Vagina (tissue), 2 donors: ENCODE measurements around the gene FGF2. TPM values are rescaled to one million over a fixed set of nuclear protein-coding genes. Genes with fewer than 3 reads are reported as not detected.
A peak's percentile ranks its signal among the peaks of the same experiment; 100 is the strongest.

Experiments used
- DNase-seq, 2 donors: peaks; one replicate each; pipeline ENCODE4 v3.0.0-alpha.2; 2017; ENCODE audit errors: extremely low spot score in 2 of 2
- H3K27ac ChIP-seq: fragments of 200-600 bp; sonication (generic); one replicate; pipeline ENCODE4 v1.5.1; 2019
- H3K27me3 ChIP-seq: fragments of 200-600 bp; sonication (generic); one replicate; pipeline ENCODE4 v1.5.1; 2019
- H3K36me3 ChIP-seq, 2 donors: fragments of 200-600 bp; sonication (generic); one replicate each; pipeline ENCODE4 v1.5.1; 2017 to 2019
- H3K4me1 ChIP-seq: fragments of 200-600 bp; sonication (generic); one replicate; pipeline ENCODE4 v1.5.1; 2019
- H3K4me3 ChIP-seq, 2 donors: fragments of 200-600 bp; sonication (generic); 1 replicate in 1 of 2; 2 replicates in 1 of 2; pipeline ENCODE4 v1.5.1; 2016 to 2019
- H3K9me3 ChIP-seq: fragments of 200-600 bp; sonication (generic); one replicate; pipeline ENCODE4 v1.5.1; 2019
- POLR2A ChIP-seq, 2 donors: fragments of 450-650 bp; IDR thresholded peaks; one replicate each; pipeline ENCODE4 v1.6.1; 2017; ENCODE audit warnings: antibody characterized with exemption in 2 of 2, mild to moderate bottlenecking in 2 of 2, moderate library complexity in 2 of 2
- POLR2AphosphoS5 ChIP-seq, 2 donors: sonication (generic); formaldehyde crosslinking; IDR thresholded peaks; one replicate each; pipeline ENCODE4 v1.9.0; 2017; ENCODE audit warnings: antibody characterized with exemption in 2 of 2, mild to moderate bottlenecking in 2 of 2, low read depth in 1 of 2; ENCODE audit not compliant: insufficient read depth in 1 of 2
- intact Hi-C: fragments of 100-400 bp; cut with DNase I; formaldehyde crosslinking; loops from one replicate; pipeline ENCODE4 v1.15.1; 2023
- total RNA-seq: library from RNA; depleted of rRNA; stranded (reverse); fragments of >200 nt; gene quantifications from one replicate; pipeline ENCODE4 v1.2.3, GENCODE V29; 2016
- TF ChIP-seq, protein P1 (sequence below), 3 experiments: fragments of 450-650 bp in 2 of 3; fragments of 200-600 bp in 1 of 3; sonication (generic) in 1 of 3; IDR thresholded peaks; one replicate each; pipeline ENCODE4 v1.5.1; 2017 to 2019; ENCODE audit warnings: antibody characterized with exemption in 3 of 3, mild to moderate bottlenecking in 2 of 3, moderate library complexity in 2 of 3

FGF2 gene
- total RNA-seq, 1 donor from 2014 or later = 12.0 TPM

DNA sequence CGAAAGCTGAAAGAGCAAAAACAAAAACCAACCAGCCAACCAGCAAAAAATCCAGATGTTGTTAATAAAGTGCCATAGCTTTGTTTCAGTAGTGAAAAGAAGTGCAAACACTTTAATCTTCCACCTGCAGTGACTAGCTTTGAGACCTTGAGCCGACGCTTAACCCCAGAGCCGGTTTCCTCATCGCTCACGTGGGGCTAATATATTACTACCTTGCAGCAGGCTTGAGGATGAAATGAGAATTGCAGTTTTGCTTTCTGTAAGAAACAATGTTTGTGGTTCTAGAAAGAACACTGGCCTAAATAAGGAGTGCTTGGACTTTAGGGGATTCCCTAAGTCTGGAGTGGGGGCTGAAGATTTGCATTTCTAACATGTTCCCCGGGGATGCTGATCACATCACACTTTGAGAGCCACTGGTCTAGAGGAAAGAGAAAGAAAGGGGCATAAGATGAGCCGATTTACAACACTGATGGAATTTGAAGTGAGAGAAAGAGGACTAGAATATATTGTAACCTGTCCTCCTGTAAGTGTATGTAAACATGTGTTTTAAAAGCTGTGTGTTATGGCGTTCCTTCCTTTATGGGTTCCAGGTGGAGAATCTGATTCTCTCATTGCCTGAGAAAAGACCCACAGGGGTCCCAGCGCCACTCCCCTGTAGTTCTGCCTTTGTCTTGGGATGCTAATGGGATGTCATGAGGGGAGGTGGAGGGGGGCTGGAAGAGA lies 1.4 kb downstream of the FGF2 start:
- no peak for DNase-seq
- intact Hi-C loops = loop anchor here (5.0 kb wide), 1 partner anchor 94 kb away; the partner anchor contains the start of gene NUDT6
- no peaks in the 10 kb centered on the region for H3K27me3 ChIP-seq
- no peaks in the 10 kb centered on the region for H3K9me3 ChIP-seq
- H3K27ac ChIP-seq = peak overlapping the region; percentile 90
- TF ChIP-seq, protein P1, sequence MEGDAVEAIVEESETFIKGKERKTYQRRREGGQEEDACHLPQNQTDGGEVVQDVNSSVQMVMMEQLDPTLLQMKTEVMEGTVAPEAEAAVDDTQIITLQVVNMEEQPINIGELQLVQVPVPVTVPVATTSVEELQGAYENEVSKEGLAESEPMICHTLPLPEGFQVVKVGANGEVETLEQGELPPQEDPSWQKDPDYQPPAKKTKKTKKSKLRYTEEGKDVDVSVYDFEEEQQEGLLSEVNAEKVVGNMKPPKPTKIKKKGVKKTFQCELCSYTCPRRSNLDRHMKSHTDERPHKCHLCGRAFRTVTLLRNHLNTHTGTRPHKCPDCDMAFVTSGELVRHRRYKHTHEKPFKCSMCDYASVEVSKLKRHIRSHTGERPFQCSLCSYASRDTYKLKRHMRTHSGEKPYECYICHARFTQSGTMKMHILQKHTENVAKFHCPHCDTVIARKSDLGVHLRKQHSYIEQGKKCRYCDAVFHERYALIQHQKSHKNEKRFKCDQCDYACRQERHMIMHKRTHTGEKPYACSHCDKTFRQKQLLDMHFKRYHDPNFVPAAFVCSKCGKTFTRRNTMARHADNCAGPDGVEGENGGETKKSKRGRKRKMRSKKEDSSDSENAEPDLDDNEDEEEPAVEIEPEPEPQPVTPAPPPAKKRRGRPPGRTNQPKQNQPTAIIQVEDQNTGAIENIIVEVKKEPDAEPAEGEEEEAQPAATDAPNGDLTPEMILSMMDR (IDR thresholded peaks at IDR 0.05) = peak in 1 of 3 experiments; percentile 18
- TF ChIP-seq POLR2AphosphoS5 (IDR thresholded peaks at IDR 0.05; ENCODE audit: insufficient read depth in 1 of 2, low read depth in 1 of 2) (peak in 1 of 2 donors; percentile 26), POLR2A (IDR thresholded peaks at IDR 0.05) (no peak)
- H3K4me3 ChIP-seq = peak overlapping the region; percentile 55 to 86
- H3K4me1 ChIP-seq = peaks cover 23% of the 10 kb centered on the region
- no peaks in the 10 kb centered on the region for H3K36me3 ChIP-seq

DNA sequence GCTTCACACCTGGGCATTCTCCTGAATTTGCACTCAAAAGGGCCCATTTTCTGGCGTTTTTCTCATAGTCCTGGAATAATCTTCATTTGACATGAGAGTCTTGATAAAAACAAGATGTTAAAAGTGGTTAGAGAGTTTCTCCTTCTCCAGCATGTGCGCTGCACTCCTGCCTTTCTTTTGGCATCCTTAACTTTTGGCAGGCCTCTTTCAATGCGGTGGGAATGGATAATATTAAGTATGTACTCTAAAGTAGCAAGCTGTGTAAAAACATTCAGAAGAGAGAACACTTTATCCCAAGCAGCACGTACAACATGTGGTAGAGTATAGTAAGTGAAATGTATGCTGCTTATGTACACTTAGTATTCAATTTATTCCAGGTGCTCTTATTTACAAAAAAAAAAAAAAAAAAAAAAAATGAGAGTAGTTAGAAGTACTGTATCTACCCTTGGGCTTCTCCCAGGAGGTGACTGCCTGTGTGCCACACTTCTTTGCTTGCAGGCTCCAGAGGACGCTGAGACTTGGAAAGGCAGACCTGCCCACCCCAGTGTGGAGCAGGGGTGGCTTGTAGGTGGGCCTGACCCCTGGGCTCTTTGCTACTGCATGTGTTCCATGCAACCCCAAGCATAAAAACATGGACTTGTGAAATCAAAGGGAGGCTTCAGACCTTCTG lies 3.9 kb downstream of the FGF2 start:
- no peaks in the 10 kb centered on the region for H3K36me3 ChIP-seq
- TF ChIP-seq POLR2AphosphoS5 (IDR thresholded peaks at IDR 0.05; ENCODE audit: insufficient read depth in 1 of 2, low read depth in 1 of 2) (no peak), POLR2A (IDR thresholded peaks at IDR 0.05) (no peak)
- TF ChIP-seq, protein P1 (IDR thresholded peaks at IDR 0.05) = no peak
- H3K9me3 ChIP-seq = no peaks in the 10 kb centered on the region
- peaks cover 27% of the 10 kb centered on the region for H3K4me1 ChIP-seq
- H3K27me3 ChIP-seq = no peaks in the 10 kb centered on the region
- H3K27ac ChIP-seq = peak overlapping the region; percentile 34
- no peak for DNase-seq
- intact Hi-C loops = no loop called here
- H3K4me3 ChIP-seq = no peak overlapping the region

DNA sequence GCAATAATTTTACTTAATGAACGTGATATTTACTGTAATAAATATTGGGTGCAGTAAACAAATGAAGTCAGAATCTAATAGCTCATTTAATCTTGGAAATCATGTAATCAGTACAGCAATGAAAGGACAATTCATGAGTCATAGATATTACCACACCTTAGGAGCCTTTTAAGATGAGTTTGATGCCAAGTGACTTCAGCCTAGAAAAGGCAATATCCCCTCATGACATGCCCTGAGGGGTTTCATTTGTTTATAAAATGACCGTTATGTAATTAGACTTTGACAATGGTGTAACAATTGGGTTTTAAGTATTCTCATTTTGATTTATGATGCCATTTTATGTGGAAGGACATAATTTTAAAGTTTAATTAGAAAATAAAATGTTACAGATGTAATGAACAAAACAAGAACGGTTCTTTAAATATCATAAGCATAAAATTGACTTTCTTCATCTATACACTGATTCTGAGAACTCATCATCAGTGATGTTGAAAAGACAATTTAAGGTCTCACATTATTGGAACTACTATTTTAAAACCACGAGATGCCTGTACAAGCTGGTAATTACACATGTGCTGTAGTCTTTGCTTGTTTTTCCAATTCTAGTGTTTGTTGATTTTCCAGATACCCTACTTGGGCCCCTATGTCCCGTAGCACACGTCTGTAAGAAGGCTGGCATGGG lies 5.0 kb downstream of the FGF2 start:
- intact Hi-C loops = no loop called here
- no peak overlapping the region for H3K27ac ChIP-seq
- no peaks in the 10 kb centered on the region for H3K27me3 ChIP-seq
- no peak for TF ChIP-seq POLR2AphosphoS5 (IDR thresholded peaks at IDR 0.05; ENCODE audit: insufficient read depth in 1 of 2, low read depth in 1 of 2)
- TF ChIP-seq, protein P1 (IDR thresholded peaks at IDR 0.05) = no peak
- DNase-seq = no peak
- H3K4me1 ChIP-seq = peaks cover 31% of the 10 kb centered on the region
- no peak overlapping the region for H3K4me3 ChIP-seq
- H3K9me3 ChIP-seq = no peaks in the 10 kb centered on the region
- H3K36me3 ChIP-seq = no peaks in the 10 kb centered on the region

DNA sequence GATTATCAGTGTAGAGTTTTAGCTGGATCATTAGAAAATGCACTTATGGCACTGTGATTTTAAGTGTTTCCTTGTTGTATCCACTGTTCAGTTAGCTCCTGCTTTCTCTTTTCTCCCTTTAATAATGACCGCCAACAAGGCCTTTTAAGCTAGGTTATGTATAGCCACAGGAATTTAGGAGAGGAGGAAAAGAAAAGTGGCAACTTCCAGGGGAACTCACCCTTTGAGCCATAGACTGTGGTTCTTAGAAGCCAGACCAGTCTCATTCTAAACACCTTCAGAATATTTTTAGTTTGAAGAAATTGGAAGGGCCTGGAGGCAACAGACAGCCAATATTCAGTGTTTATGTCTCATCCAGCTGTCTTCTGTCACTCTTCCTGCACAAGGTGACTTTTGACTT lies 6.1 kb downstream of the FGF2 start:
- no peaks in the 10 kb centered on the region for H3K9me3 ChIP-seq
- peaks cover 40% of the 10 kb centered on the region for H3K4me1 ChIP-seq
- H3K27ac ChIP-seq = no peak overlapping the region
- no peaks in the 10 kb centered on the region for H3K27me3 ChIP-seq
- no peaks in the 10 kb centered on the region for H3K36me3 ChIP-seq
- DNase-seq = no peak
- intact Hi-C loops = no loop called here
- TF ChIP-seq, protein P1 (IDR thresholded peaks at IDR 0.05) = no peak
- TF ChIP-seq POLR2AphosphoS5 (IDR thresholded peaks at IDR 0.05; ENCODE audit: insufficient read depth in 1 of 2, low read depth in 1 of 2) = no peak
- TF ChIP-seq POLR2A (IDR thresholded peaks at IDR 0.05) = no peak
- H3K4me3 ChIP-seq = no peak overlapping the region
